ENCODE data around the gene RNF38. TPM values are rescaled to one million over a fixed set of nuclear protein-coding genes. Genes with fewer than 3 reads are reported as not detected.

The RNF38 gene
- total RNA-seq, 4 donors from 2014 or later, result 40.7 to 63.1 (median 49.1) TPM

DNA sequence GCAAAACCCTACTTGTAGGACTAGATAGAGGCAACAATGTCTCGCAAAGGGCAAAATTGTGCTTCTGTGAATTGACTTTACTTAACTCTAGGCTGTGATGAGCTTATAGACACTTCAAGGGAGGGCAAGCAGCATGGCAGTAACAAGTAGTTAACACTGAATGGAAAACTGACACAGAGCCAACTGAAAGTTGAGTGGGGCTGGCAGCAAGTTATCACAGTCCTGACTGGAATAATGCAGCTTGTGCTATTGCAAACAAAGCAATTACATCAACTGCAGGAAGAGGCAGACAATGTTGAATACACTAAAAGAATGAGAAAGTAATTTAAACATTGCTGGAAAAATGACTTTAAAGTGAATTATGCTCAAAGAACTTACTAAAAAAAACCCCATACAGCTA is 62.2 kb downstream of the RNF38 start:
- Histone ChIP-seq H3K4me1 (peaks cover 0 to 9% (median 0%) of the 10 kb centered on the region in 4 donors), H3K36me3 (peaks cover 2 to 91% (median 45%) of the 10 kb centered on the region in 4 donors), H3K4me3 (no peak overlapping the region), H3K9me3 (no peaks in the 10 kb centered on the region), H3K27ac (replicated peaks in 1 of 4) (no peak overlapping the region), H3K27me3 (no peaks in the 10 kb centered on the region)
- no peak for TF ChIP-seq POLR2A (IDR thresholded peaks at IDR 0.05; ENCODE audit: low read depth)
- TF ChIP-seq POLR2AphosphoS5 (IDR thresholded peaks at IDR 0.05), result no peak
- TF ChIP-seq, protein P1, sequence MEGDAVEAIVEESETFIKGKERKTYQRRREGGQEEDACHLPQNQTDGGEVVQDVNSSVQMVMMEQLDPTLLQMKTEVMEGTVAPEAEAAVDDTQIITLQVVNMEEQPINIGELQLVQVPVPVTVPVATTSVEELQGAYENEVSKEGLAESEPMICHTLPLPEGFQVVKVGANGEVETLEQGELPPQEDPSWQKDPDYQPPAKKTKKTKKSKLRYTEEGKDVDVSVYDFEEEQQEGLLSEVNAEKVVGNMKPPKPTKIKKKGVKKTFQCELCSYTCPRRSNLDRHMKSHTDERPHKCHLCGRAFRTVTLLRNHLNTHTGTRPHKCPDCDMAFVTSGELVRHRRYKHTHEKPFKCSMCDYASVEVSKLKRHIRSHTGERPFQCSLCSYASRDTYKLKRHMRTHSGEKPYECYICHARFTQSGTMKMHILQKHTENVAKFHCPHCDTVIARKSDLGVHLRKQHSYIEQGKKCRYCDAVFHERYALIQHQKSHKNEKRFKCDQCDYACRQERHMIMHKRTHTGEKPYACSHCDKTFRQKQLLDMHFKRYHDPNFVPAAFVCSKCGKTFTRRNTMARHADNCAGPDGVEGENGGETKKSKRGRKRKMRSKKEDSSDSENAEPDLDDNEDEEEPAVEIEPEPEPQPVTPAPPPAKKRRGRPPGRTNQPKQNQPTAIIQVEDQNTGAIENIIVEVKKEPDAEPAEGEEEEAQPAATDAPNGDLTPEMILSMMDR (IDR thresholded peaks at IDR 0.05), result no peak
- WGBS, result 68% methylated on average over 1 of the region's 1 CpG
- no peak for DNase-seq (ENCODE audit: extremely low spot score)
- intact Hi-C loops (cut with DNase I), result no loop called here

GRCh38 chr9:36337002-36337401 is 63.1 kb downstream of the RNF38 start:
- TF ChIP-seq POLR2AphosphoS5 (IDR thresholded peaks at IDR 0.05) (no peak), POLR2A (IDR thresholded peaks at IDR 0.05; ENCODE audit: low read depth) (no peak), EP300 (IDR thresholded peaks at IDR 0.05) (no peak)
- TF ChIP-seq, protein P1 (IDR thresholded peaks at IDR 0.05), result no peak
- no peak overlapping the region for H3K4me3 ChIP-seq
- intact Hi-C loops (cut with DNase I), result no loop called here
- peaks cover 0 to 9% (median 0%) of the 10 kb centered on the region in 4 donors for H3K4me1 ChIP-seq
- no peak for DNase-seq (ENCODE audit: extremely low spot score)
- peaks cover 0 to 82% (median 42%) of the 10 kb centered on the region in 4 donors for H3K36me3 ChIP-seq
- no peak overlapping the region for H3K27ac ChIP-seq (replicated peaks in 1 of 4)
- 91% methylated on average over 2 of the region's 2 CpGs for WGBS
- H3K27me3 ChIP-seq, result no peaks in the 10 kb centered on the region
- H3K9me3 ChIP-seq, result no peaks in the 10 kb centered on the region

DNA sequence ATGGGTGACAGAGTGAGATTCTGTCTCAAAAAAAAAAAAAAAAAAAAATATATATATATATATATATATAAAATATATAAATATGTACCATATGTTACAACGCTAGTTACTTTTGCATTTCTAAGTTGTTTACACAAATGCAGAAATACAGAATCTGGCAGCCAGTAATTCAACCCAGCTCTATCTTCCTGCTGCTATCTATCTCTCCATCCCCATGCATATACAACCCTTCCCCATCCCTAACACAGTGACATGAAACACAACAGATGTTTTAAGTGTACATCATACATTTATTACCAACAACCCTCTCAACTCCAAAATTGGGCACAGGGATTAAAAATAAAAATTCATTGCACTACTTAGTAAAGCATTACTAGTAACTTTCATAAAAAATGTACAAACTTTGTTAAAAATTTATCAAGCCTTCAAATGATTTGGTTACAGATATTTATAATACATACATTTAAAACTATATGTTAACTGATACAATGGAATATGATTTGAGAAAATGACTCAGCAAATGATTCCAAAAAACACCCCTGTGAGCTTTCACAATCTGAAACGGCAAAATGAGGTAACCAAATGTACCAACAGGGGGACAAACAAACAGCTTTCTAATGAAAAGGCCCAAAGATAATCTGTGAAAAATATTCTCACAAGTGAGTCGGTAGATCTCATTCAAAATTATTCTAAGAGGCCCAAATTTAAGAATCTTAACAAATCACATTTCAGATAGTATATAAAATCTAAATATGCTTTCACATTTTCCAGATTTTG is 63.8 kb downstream of the RNF38 start:
- H3K27me3 ChIP-seq, result no peaks in the 10 kb centered on the region
- H3K36me3 ChIP-seq, result peaks cover 0 to 76% (median 38%) of the 10 kb centered on the region in 4 donors
- no peaks in the 10 kb centered on the region for H3K9me3 ChIP-seq
- H3K27ac ChIP-seq (replicated peaks in 1 of 4), result no peak overlapping the region
- H3K4me3 ChIP-seq, result no peak overlapping the region
- 88% methylated on average over 3 of the region's 3 CpGs for WGBS
- intact Hi-C loops (cut with DNase I), result no loop called here
- TF ChIP-seq POLR2A (IDR thresholded peaks at IDR 0.05; ENCODE audit: low read depth) (no peak), POLR2AphosphoS5 (IDR thresholded peaks at IDR 0.05) (no peak), EP300 (IDR thresholded peaks at IDR 0.05) (no peak)
- TF ChIP-seq, protein P1 (IDR thresholded peaks at IDR 0.05), result no peak
- DNase-seq (ENCODE audit: extremely low spot score), result no peak
- peaks cover 0 to 9% (median 2%) of the 10 kb centered on the region in 4 donors for H3K4me1 ChIP-seq

- Histone ChIP-seq H3K9me3 (no peaks in the 10 kb centered on the region), H3K4me3 (no peak overlapping the region), H3K4me1 (peaks cover 0 to 24% (median 13%) of the 10 kb centered on the region in 4 donors), H3K27me3 (no peaks in the 10 kb centered on the region), H3K36me3 (peaks cover 0 to 34% (median 11%) of the 10 kb centered on the region in 4 donors), H3K27ac (replicated peaks in 1 of 4) (no peak overlapping the region)
- intact Hi-C loops (cut with DNase I), result no loop called here
- DNase-seq (ENCODE audit: extremely low spot score), result no peak
- TF ChIP-seq POLR2AphosphoS5 (IDR thresholded peaks at IDR 0.05) (no peak), POLR2A (IDR thresholded peaks at IDR 0.05; ENCODE audit: low read depth) (no peak), EP300 (IDR thresholded peaks at IDR 0.05) (no peak)
- TF ChIP-seq, protein P1 (IDR thresholded peaks at IDR 0.05), result no peak
- 44% methylated on average over 2 of the region's 2 CpGs for WGBS
Measured at GRCh38 chr9:36332006-36332405, 68.1 kb downstream of the RNF38 start.
